MCF 10A (cell line): Measurements from ENCODE around the gene SYCE3. TPM values are rescaled to one million over a fixed set of nuclear protein-coding genes. Genes with fewer than 3 reads are reported as not detected.

Experiments used
- BruUV-seq: library from RNA; stranded (reverse); fragments of 400-500 nt; replicated peaks from 2 replicates; lab custom pipeline; 2021; lab: Mats Ljungman, UMichigan
- CTCF ChIA-PET: fragments of 300-600 bp; sonication (Branson Sonifier 250); formaldehyde crosslinking; extraction: SDS; loops from one replicate; lab custom pipeline; 2021; ENCODE audit warnings: antibody characterized with exemption, inconsistent platforms; lab: Yijun Ruan, JAX
- POLR2A ChIA-PET: fragments of 300-600, 350-650 bp; sonication (Branson Sonifier 250); formaldehyde crosslinking; extraction: SDS; loops from one replicate; lab custom pipeline; 2020; ENCODE audit warnings: antibody characterized with exemption, inconsistent platforms; lab: Yijun Ruan, JAX
- DNase-seq: peaks from one replicate; pipeline ENCODE4 v3.0.0-alpha.2; 2018; ENCODE audit not compliant: unreplicated experiment
- H3K27ac Mint-ChIP-seq: one replicate; pipeline ENCODE4 v1.8.0; 2022; ENCODE audit warnings: mild to moderate bottlenecking, low read depth, mixed read lengths; ENCODE audit not compliant: unreplicated experiment
- H3K27me3 Mint-ChIP-seq: one replicate; pipeline ENCODE4 v1.8.0; 2022; ENCODE audit warnings: mixed read lengths; ENCODE audit not compliant: insufficient read depth, unreplicated experiment
- H3K36me3 Mint-ChIP-seq: one replicate; pipeline ENCODE4 v1.8.0; 2022; ENCODE audit warnings: mild to moderate bottlenecking, moderate library complexity, mixed read lengths; ENCODE audit not compliant: insufficient read depth, unreplicated experiment
- H3K4me1 Mint-ChIP-seq: one replicate; pipeline ENCODE4 v1.8.0; 2022; ENCODE audit warnings: mixed read lengths; ENCODE audit not compliant: insufficient read depth, unreplicated experiment
- H3K4me3 Mint-ChIP-seq: one replicate; pipeline ENCODE4 v1.8.0; 2022; ENCODE audit warnings: mild to moderate bottlenecking, moderate library complexity, mixed read lengths; ENCODE audit not compliant: unreplicated experiment
- H3K9me3 Mint-ChIP-seq: one replicate; pipeline ENCODE4 v1.8.0; 2022; ENCODE audit warnings: mixed read lengths; ENCODE audit not compliant: unreplicated experiment
- CTCF ChIP-seq: fragments of 200-600 bp; IDR thresholded peaks from one replicate; pipeline ENCODE4 v1.8.0; 2022; ENCODE audit warnings: antibody characterized with exemption, mild to moderate bottlenecking; ENCODE audit not compliant: unreplicated experiment
- intact Hi-C: fragments of 100-400 bp; cut with micrococcal nuclease; formaldehyde crosslinking; loops from 2 replicates; pipeline ENCODE4 v1.14.1; 2022
- total RNA-seq: library from RNA; stranded (reverse); gene quantifications from 2 replicates; pipeline ENCODE4 v1.2.3, GENCODE V29; 2022

Gene SYCE3
- total RNA-seq, 1 experiment from 2014 or later = 0.82 TPM

- Mint-ChIP-seq H3K9me3 (no peaks in the 10 kb centered on the region), H3K4me1 (no peaks in the 10 kb centered on the region), H3K36me3 (peaks cover 25% of the 10 kb centered on the region), H3K27me3 (no peaks in the 10 kb centered on the region), H3K4me3 (no peak within 1 kb of the TSS), H3K27ac (no peak within 1 kb of the TSS)
- TF ChIP-seq CTCF = no peak
- CTCF ChIA-PET = interaction anchor here (0.6 to 1.5 kb wide), 3 partner anchors 12 to 33 kb away, joined by 3 to 5 read pairs (median 3); partner anchors contain the start of gene SYCE3
- POLR2A ChIA-PET = interaction anchor here (1.1 to 1.3 kb wide), 2 partner anchors 13 to 41 kb away, joined by 3 to 9 read pairs; no protein-coding TSS in a partner anchor
- intact Hi-C loops = no loop called here
- BruUV-seq = no TSS peak
- DNase-seq = no peak
Observed at GRCh38 chr22:50577987-50578775, 15.5 kb upstream of the SYCE3 start, which contains the start of gene CPT1B. TSS of gene CPT1B (minus strand) at chr22:50578427. CDS start at chr22:50577915, 512 bp downstream.

GRCh38 chr22:50577697-50577986 lies 14.9 kb upstream of the SYCE3 start:
- POLR2A ChIA-PET = no interaction called here
- no peak overlapping the region for H3K27ac Mint-ChIP-seq
- no peak for DNase-seq
- intact Hi-C loops = no loop called here
- TF ChIP-seq CTCF = no peak
- H3K4me1 Mint-ChIP-seq = no peaks in the 10 kb centered on the region
- no peaks in the 10 kb centered on the region for H3K27me3 Mint-ChIP-seq
- BruUV-seq = no TSS peak
- CTCF ChIA-PET = no interaction called here
- H3K9me3 Mint-ChIP-seq = no peaks in the 10 kb centered on the region
- H3K36me3 Mint-ChIP-seq = peaks cover 30% of the 10 kb centered on the region
- no peak overlapping the region for H3K4me3 Mint-ChIP-seq

GRCh38 chr22:50576806-50577696 lies 14.3 kb upstream of the SYCE3 start:
- no peaks in the 10 kb centered on the region for H3K27me3 Mint-ChIP-seq
- no peak overlapping the region for H3K27ac Mint-ChIP-seq
- H3K36me3 Mint-ChIP-seq = peaks cover 35% of the 10 kb centered on the region
- TF ChIP-seq CTCF = no peak
- CTCF ChIA-PET = no interaction called here
- H3K9me3 Mint-ChIP-seq = no peaks in the 10 kb centered on the region
- POLR2A ChIA-PET = interaction anchor here (0.6 to 5.4 kb wide), 2 partner anchors 13 to 283 kb away, joined by 3 to 35 read pairs; partner anchors contain the start of gene SYCE3
- intact Hi-C loops = no loop called here
- H3K4me1 Mint-ChIP-seq = no peaks in the 10 kb centered on the region
- DNase-seq = no peak
- no TSS peak for BruUV-seq
- no peak overlapping the region for H3K4me3 Mint-ChIP-seq

GRCh38 chr22:50576070-50576469 lies 13.4 kb upstream of the SYCE3 start:
- TF ChIP-seq CTCF = peak; percentile 12
- DNase-seq = peak; percentile 62
- no peak overlapping the region for H3K27ac Mint-ChIP-seq
- H3K27me3 Mint-ChIP-seq = no peaks in the 10 kb centered on the region
- no peaks in the 10 kb centered on the region for H3K9me3 Mint-ChIP-seq
- no peak overlapping the region for H3K4me3 Mint-ChIP-seq
- intact Hi-C loops = no loop called here
- POLR2A ChIA-PET = interaction anchor here (2.2 to 5.4 kb wide), 2 partner anchors 12 to 45 kb away, joined by 8 to 35 read pairs; partner anchors contain the start of gene SYCE3
- CTCF ChIA-PET = interaction anchor here (0.6 to 2.2 kb wide), 2 partner anchors 45 to 111 kb away, joined by 3 to 13 read pairs; no protein-coding TSS in a partner anchor
- peaks cover 39% of the 10 kb centered on the region for H3K36me3 Mint-ChIP-seq
- no TSS peak for BruUV-seq
- H3K4me1 Mint-ChIP-seq = no peaks in the 10 kb centered on the region
